Nephron (organoid): ENCODE measurements around the gene CPN2.

Experiments
- H3K27ac Mint-ChIP-seq, 3 experiments: 2 replicates each; pipeline ENCODE4 v1.8.0; 2020; ENCODE audit warnings: mixed read lengths in 3 of 3, mild to moderate bottlenecking in 2 of 3, moderate library complexity in 1 of 3
- H3K27me3 Mint-ChIP-seq: 2 replicates; pipeline ENCODE4 v1.8.0; 2021; ENCODE audit warnings: low read depth, mild to moderate bottlenecking, moderate library complexity, mixed read lengths
- H3K36me3 Mint-ChIP-seq: 2 replicates; pipeline ENCODE4 v1.8.0; 2020; ENCODE audit warnings: low read depth, mixed read lengths
- H3K4me1 Mint-ChIP-seq: 2 replicates; pipeline ENCODE4 v1.8.0; 2020; ENCODE audit warnings: mixed read lengths
- H3K4me3 Mint-ChIP-seq, 3 experiments: 2 replicates each; pipeline ENCODE4 v1.8.0; 2020; ENCODE audit warnings: mild to moderate bottlenecking in 3 of 3, mixed read lengths in 3 of 3, moderate library complexity in 2 of 3
- H3K9me3 Mint-ChIP-seq: 2 replicates; pipeline ENCODE4 v1.8.0; 2020; ENCODE audit warnings: mixed read lengths
- CTCF ChIP-seq, 3 experiments: fragments of 200-600 bp; sonication (generic); IDR thresholded peaks; one replicate each; pipeline ENCODE4 v1.5.0; 2021; ENCODE audit warnings: antibody characterized with exemption in 3 of 3; ENCODE audit not compliant: unreplicated experiment in 3 of 3

The CPN2 gene

GRCh38 chr3:194325424-194326153, 25.5 kb downstream of the CPN2 start:
- no peak for TF ChIP-seq CTCF (IDR thresholded peaks at IDR 0.05; ENCODE audit: unreplicated experiment in 3 of 3)
- Mint-ChIP-seq H3K9me3 (no peaks in the 10 kb centered on the region), H3K36me3 (no peaks in the 10 kb centered on the region), H3K4me3 (no peak overlapping the region), H3K27me3 (peaks cover 20% of the 10 kb centered on the region), H3K4me1 (peaks cover 9% of the 10 kb centered on the region), H3K27ac (no peak overlapping the region)

GRCh38 chr3:194324823-194325327, 26.3 kb downstream of the CPN2 start:
- Mint-ChIP-seq H3K9me3 (peaks cover under 1% of the 10 kb centered on the region), H3K4me1 (peaks cover 9% of the 10 kb centered on the region), H3K27me3 (peaks cover 21% of the 10 kb centered on the region), H3K36me3 (no peaks in the 10 kb centered on the region), H3K4me3 (no peak overlapping the region), H3K27ac (no peak overlapping the region)
- TF ChIP-seq CTCF (IDR thresholded peaks at IDR 0.05; ENCODE audit: unreplicated experiment in 3 of 3) = no peak

GRCh38 chr3:194323785-194324735, 27.1 kb downstream of the CPN2 start:
- H3K27me3 Mint-ChIP-seq = peaks cover 26% of the 10 kb centered on the region
- peak overlapping the region in 2 of 3 experiments; percentile 35 to 37 for H3K4me3 Mint-ChIP-seq
- peak overlapping the region in 1 of 3 experiments; percentile 79 for H3K27ac Mint-ChIP-seq
- peaks cover 5% of the 10 kb centered on the region for H3K36me3 Mint-ChIP-seq
- peaks cover 7% of the 10 kb centered on the region for H3K9me3 Mint-ChIP-seq
- peaks cover 9% of the 10 kb centered on the region for H3K4me1 Mint-ChIP-seq
- TF ChIP-seq CTCF (IDR thresholded peaks at IDR 0.05; ENCODE audit: unreplicated experiment in 3 of 3) = no peak

GRCh38 chr3:194322678-194323211, 28.4 kb downstream of the CPN2 start:
- no peak for TF ChIP-seq CTCF (IDR thresholded peaks at IDR 0.05; ENCODE audit: unreplicated experiment in 3 of 3)
- peak overlapping the region in 1 of 3 experiments; percentile 11 for H3K4me3 Mint-ChIP-seq
- H3K27me3 Mint-ChIP-seq = peaks cover 29% of the 10 kb centered on the region
- H3K9me3 Mint-ChIP-seq = peaks cover 10% of the 10 kb centered on the region
- H3K36me3 Mint-ChIP-seq = peaks cover 9% of the 10 kb centered on the region
- H3K27ac Mint-ChIP-seq = no peak overlapping the region
- peaks cover 9% of the 10 kb centered on the region for H3K4me1 Mint-ChIP-seq

- Mint-ChIP-seq H3K4me3 (peak overlapping the region in 2 of 3 experiments; percentile 11 to 49), H3K36me3 (peaks cover 13% of the 10 kb centered on the region), H3K27me3 (peaks cover 35% of the 10 kb centered on the region), H3K4me1 (peaks cover 9% of the 10 kb centered on the region), H3K9me3 (peaks cover 13% of the 10 kb centered on the region), H3K27ac (no peak overlapping the region)
- TF ChIP-seq CTCF (IDR thresholded peaks at IDR 0.05; ENCODE audit: unreplicated experiment in 3 of 3) = no peak
Observed at GRCh38 chr3:194321693-194322640, 29.2 kb downstream of the CPN2 start.
